Stimulated activated CD4-positive, alpha-beta T cell treated with anti-CD3 and anti-CD28 coated beads, Interleukin-12 subunit alpha, Interleukin-12 subunit beta, amount 100 ng/mL, for 48 hours (primary cell): ENCODE measurements around the gene SBK1.
"Not testable (repeated sequence)": the region's sequence is repeated elsewhere in the genome, so short reads cannot be mapped to it uniquely, and the experiment has no call there.

Experiments used
- DNase-seq, 3 donors: peaks; one replicate each; pipeline ENCODE4 v3.0.0-alpha.2; 2020; ENCODE audit warnings: low read depth in 2 of 3, low spot score in 1 of 3

The SBK1 gene

GRCh38 chr16:28330232-28330631 lies 37.9 kb downstream of the SBK1 start:
- not testable (repeated sequence) for DNase-seq

GRCh38 chr16:28330981-28331380 lies 38.7 kb downstream of the SBK1 start:
- not testable (repeated sequence) for DNase-seq

GRCh38 chr16:28332632-28333031 lies 40.3 kb downstream of the SBK1 start:
- DNase-seq = not testable (repeated sequence)

GRCh38 chr16:28335678-28336077 lies 43.4 kb downstream of the SBK1 start:
- DNase-seq = not testable (repeated sequence)

- not testable (repeated sequence) for DNase-seq
These were observed 44.8 kb downstream of the SBK1 start for GRCh38 chr16:28336940-28337710.

- not testable (repeated sequence) for DNase-seq
These were observed 45.9 kb downstream of the SBK1 start for GRCh38 chr16:28338230-28338629.

- DNase-seq = not testable (repeated sequence)
These were observed 70.3 kb downstream of the SBK1 start for GRCh38 chr16:28362600-28362999.

GRCh38 chr16:28363408-28363807 lies 71.1 kb downstream of the SBK1 start, which contains the start of gene NPIPB6:
TSS of gene NPIPB6 (minus strand) at chr16:28363508. CDS start at chr16:28362822, 686 bp downstream.
- not testable (repeated sequence) for DNase-seq

GRCh38 chr16:28364268-28365173 lies 72.2 kb downstream of the SBK1 start:
- DNase-seq = not testable (repeated sequence)

- not testable (repeated sequence) for DNase-seq
These were observed 75.6 kb downstream of the SBK1 start for GRCh38 chr16:28367926-28368325.
